HL-60 (cell line): ENCODE measurements around the gene BEST1.

Source experiments
- CTCF ChIP-seq: IDR thresholded peaks from one replicate; pipeline ENCODE4 v1.5.1; 2011; ENCODE audit warnings: low read length, control low read depth, inconsistent platforms; ENCODE audit not compliant: insufficient read depth
- GABPA ChIP-seq: IDR thresholded peaks from 2 replicates; pipeline ENCODE4 v1.6.1; 2012; ENCODE audit warnings: low read depth
- POLR2AphosphoS5 ChIP-seq: IDR thresholded peaks from 2 replicates; pipeline ENCODE4 v1.6.1; 2012; ENCODE audit warnings: low read depth
- REST ChIP-seq: IDR thresholded peaks from 2 replicates; pipeline ENCODE4 v1.6.1; 2012; ENCODE audit warnings: low read depth; ENCODE audit not compliant: insufficient replicate concordance
- SPI1 ChIP-seq: IDR thresholded peaks from 2 replicates; pipeline ENCODE4 v1.6.1; 2012; ENCODE audit warnings: low read depth, mild to moderate bottlenecking, borderline replicate concordance

GRCh38 chr11:61994981-61995380 lies 44.8 kb downstream of the BEST1 start:
- no peak for TF ChIP-seq CTCF
- TF ChIP-seq POLR2AphosphoS5: no peak
- TF ChIP-seq GABPA: no peak
- TF ChIP-seq REST: no peak
- no peak for TF ChIP-seq SPI1
